Omental fat pad (tissue), 4 donors: ENCODE measurements around the gene KNDC1. TPM values are rescaled to one million over a fixed set of nuclear protein-coding genes. Genes with fewer than 3 reads are reported as not detected.
"Not testable (repeated sequence)": the region's sequence is repeated elsewhere in the genome, so short reads cannot be mapped to it uniquely, and the experiment has no call there.

Source experiments
- ATAC-seq: fragments of 150-250 bp; one replicate; pipeline ENCODE4 v1.9.1; 2016; ENCODE audit warnings: mild to moderate bottlenecking, moderate library complexity; ENCODE audit not compliant: low FRiP score
- DNase-seq: peaks from one replicate; pipeline ENCODE4 v3.0.0-alpha.2; 2019; ENCODE audit warnings: low spot score
- total RNA-seq, 4 donors: library from RNA; depleted of rRNA; stranded (reverse); fragments of >200 nt; gene quantifications; one replicate each; pipeline ENCODE4 v1.1.0, GENCODE V29; 2016
- TF ChIP-seq, protein P1 (sequence below), 3 donors: fragments of 450-650 bp; IDR thresholded peaks; one replicate each; pipeline ENCODE4 v1.5.1; 2016 to 2017; ENCODE audit warnings: antibody characterized with exemption in 3 of 3, mild to moderate bottlenecking in 3 of 3, moderate library complexity in 2 of 3

The KNDC1 gene
- total RNA-seq, 4 donors from 2014 or later = 0.16 to 7.7 (median 1.7) TPM

DNA sequence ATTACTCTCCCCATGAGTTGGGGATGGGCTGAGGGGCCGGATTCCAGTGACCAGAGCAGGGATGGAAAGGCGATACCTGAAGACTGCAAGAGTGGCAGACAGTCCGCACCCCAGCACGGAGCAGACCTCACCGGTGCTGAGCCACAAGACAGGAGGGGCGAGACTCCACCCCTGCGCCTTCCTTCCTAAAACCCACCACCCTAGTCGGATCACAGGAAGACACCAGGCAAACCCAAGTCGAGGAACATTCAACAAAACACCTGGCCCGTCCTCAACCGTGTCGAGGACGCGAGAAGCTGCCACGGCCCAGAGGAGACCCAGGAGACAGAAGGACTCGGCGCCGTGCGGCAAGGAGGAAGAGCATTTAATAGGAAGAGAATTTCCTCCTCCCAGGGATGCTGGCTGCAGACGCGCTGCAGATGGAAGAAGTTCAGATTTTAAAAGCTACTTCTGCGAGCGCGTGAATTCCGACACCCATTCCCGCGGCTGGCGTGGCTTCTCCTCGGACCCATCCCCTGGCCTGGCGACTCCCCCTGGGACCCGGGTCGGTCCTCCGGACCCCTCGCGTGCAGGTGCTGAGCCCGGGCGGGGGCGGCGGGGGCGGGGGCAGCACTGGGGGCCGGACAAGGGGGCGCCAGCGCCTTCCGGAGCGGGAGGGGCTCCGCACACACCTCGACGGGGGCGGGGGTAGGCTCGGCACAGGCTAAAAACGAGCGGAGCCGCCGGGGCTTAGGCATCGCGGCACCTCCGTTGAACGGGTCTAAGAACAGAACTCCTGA is 69.4 kb downstream of the KNDC1 start:
- DNase-seq (no peak), ATAC-seq (no peak)
- TF ChIP-seq, protein P1, sequence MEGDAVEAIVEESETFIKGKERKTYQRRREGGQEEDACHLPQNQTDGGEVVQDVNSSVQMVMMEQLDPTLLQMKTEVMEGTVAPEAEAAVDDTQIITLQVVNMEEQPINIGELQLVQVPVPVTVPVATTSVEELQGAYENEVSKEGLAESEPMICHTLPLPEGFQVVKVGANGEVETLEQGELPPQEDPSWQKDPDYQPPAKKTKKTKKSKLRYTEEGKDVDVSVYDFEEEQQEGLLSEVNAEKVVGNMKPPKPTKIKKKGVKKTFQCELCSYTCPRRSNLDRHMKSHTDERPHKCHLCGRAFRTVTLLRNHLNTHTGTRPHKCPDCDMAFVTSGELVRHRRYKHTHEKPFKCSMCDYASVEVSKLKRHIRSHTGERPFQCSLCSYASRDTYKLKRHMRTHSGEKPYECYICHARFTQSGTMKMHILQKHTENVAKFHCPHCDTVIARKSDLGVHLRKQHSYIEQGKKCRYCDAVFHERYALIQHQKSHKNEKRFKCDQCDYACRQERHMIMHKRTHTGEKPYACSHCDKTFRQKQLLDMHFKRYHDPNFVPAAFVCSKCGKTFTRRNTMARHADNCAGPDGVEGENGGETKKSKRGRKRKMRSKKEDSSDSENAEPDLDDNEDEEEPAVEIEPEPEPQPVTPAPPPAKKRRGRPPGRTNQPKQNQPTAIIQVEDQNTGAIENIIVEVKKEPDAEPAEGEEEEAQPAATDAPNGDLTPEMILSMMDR (IDR thresholded peaks at IDR 0.05) = no peak

DNA sequence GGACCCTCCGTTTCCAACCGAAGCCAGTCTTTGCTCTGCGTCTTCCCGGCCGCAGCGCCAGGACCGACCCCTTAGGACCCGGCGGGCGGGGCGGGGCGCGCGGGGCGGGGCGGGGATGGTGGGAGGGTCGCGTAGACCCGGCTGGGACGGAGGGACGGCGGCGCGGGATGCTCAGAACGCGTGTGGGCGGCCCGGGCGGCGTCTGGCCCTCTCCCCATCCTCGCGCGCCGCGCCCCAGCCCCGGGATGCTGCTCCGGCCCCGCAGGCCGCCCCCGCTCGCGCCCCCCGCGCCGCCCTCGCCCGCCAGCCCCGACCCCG is 70.0 kb downstream of the KNDC1 start, which contains the start of gene UTF1:
UTF1 (plus strand) TSS at position 174 of the 318 bp plus-strand sequence; CDS start at position 246, 72 bp downstream.
- ATAC-seq (no peak), DNase-seq (no peak)
- TF ChIP-seq, protein P1 (IDR thresholded peaks at IDR 0.05) = no peak

DNA sequence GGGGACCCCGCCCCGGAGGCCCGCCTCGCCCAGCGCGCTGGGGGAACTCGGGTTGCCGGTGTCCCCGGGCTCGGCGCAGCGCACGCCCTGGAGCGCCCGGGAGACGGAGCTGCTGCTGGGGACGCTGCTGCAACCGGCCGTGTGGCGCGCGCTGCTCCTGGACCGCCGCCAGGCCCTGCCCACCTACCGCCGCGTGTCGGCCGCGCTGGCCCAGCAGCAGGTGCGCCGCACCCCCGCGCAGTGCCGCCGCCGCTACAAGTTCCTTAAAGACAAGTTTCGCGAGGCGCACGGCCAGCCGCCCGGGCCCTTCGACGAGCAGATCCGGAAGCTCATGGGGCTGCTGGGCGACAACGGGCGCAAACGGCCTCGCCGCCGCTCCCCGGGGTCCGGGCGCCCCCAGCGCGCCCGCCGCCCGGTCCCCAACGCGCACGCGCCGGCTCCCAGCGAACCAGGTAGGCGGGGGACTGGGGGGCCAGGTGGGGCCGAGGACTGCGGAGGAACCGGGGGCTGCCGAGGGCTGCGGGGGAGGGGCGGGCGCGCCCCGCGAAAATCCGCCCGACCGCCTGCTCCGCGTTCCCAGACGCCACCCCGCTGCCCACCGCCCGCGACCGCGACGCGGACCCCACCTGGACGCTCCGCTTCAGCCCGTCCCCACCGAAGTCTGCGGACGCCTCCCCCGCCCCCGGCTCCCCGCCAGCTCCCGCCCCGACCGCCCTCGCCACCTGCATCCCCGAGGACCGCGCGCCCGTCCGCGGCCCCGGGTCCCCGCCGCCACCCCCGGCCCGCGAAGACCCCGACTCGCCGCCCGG is 70.6 kb downstream of the KNDC1 start:
- no peak for ATAC-seq
- TF ChIP-seq, protein P1 (IDR thresholded peaks at IDR 0.05) = no peak
- no peak for DNase-seq

DNA sequence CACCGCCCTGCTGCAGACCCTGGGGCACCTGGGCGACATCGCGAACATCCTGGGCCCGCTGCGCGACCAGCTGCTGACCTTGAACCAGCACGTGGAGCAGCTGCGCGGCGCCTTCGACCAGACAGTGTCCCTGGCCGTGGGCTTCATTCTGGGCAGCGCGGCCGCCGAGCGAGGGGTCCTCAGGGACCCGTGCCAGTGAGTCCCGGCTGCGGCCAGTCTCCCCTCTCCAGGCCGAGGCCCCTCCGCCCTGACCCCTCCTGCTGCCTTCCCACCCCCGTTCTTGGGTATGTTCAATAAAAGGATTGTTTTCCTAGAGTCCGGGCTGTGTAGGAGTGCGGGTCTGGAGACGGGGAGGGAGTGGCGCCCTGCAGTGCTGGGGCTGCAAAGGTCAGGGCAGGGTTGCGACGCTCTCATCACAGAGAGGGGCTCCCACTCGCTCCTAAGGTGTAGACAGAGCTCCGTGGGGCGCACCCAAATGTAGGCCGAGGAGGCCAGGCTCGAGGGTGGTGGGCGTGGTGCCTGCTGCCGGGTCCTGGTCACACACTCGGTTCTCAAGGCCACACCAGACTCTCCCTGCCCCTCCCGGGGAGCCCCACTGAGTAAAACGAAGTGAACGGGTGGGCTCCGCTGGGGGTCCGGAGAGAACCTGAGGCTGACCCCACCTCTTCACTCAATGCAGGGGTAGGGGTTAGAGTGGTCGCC is 71.4 kb downstream of the KNDC1 start:
- no peak for ATAC-seq
- TF ChIP-seq, protein P1 (IDR thresholded peaks at IDR 0.05) = no peak
- DNase-seq = no peak

DNA sequence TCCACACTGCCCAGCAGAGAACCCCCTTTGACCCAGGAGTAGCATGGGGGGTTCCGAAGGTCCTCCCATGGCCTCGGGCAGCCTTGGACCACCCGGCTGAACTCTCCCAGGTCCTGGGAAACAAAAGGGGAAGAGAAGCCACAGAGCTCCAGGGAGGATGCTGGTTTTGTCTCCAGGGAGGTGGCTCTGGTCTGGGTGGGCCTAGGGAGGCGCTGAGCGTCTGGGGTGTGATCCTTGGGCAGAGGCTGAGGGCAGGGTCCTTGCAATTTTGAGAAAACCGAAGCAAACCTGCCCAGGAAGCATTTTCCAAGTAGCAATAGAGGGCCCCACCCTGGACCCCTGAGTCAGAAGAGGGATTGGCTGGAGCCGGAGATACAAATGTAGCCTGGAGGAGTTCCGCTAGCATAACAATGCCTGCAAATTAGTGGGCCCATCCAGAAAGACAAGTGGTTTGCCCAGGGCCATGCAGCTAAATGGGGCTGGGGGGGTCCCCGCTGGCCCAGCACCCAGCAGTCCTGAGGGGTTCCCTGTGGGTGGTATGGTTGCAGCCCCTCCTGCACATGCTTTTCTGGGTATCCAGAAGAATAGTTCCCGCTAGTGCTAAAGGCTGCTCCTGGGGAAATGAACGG is 72.0 kb downstream of the KNDC1 start:
- ATAC-seq (no peak), DNase-seq (no peak)
- TF ChIP-seq, protein P1 (IDR thresholded peaks at IDR 0.05) = no peak

DNA sequence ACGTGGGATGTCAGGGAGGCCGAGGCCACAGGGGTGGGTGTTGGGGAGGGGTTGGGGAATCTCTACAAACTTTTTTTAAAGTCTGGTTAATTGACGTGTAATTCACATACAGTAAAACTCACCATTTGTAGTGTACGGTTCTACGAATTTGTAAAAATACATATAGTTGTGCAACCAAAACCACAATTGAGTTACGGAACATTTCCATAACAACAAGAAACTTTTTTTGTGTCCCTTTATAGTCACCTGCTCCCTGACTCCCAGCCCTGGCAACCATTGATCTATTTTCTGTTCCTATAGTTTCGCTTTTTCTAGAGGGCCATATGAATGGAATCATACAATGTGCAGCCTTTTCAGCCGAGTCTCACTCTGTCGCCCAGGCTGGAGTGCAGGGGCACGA is 74.8 kb downstream of the KNDC1 start:
- DNase-seq, ATAC-seq: not testable (repeated sequence)
